ENCODE results near the gene LIFR.

DNA sequence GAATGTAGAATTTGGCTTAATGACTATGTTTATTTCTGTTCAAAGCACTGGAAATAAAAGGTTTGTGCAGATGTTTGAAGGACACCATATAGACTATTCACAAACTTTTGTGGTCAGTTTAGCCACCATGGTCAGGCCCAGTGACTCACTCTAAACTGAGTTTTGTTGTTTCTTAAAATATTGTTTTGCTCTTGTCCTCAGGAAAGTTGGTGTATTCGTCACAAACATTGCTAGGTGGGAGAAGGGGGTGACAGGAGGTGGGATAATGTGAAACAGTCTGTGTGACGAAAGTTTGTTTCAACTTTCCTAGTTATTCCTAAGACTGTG, 35.0 kb upstream of the LIFR start:
- TF ChIP-seq, protein P1, sequence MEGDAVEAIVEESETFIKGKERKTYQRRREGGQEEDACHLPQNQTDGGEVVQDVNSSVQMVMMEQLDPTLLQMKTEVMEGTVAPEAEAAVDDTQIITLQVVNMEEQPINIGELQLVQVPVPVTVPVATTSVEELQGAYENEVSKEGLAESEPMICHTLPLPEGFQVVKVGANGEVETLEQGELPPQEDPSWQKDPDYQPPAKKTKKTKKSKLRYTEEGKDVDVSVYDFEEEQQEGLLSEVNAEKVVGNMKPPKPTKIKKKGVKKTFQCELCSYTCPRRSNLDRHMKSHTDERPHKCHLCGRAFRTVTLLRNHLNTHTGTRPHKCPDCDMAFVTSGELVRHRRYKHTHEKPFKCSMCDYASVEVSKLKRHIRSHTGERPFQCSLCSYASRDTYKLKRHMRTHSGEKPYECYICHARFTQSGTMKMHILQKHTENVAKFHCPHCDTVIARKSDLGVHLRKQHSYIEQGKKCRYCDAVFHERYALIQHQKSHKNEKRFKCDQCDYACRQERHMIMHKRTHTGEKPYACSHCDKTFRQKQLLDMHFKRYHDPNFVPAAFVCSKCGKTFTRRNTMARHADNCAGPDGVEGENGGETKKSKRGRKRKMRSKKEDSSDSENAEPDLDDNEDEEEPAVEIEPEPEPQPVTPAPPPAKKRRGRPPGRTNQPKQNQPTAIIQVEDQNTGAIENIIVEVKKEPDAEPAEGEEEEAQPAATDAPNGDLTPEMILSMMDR (IDR thresholded peaks at IDR 0.05; ENCODE audit: poor library complexity): no peak
- TF ChIP-seq EZH2phosphoT487 (IDR thresholded peaks at IDR 0.05; ENCODE audit: low read depth, severe bottlenecking, unreplicated experiment) (no peak), EZH2 (IDR thresholded peaks at IDR 0.05; ENCODE audit: borderline replicate concordance) (no peak)

Measured in hepatocyte (in vitro differentiated cells).